ENCODE results near the gene ACAT2.

ACAT2 gene

DNA sequence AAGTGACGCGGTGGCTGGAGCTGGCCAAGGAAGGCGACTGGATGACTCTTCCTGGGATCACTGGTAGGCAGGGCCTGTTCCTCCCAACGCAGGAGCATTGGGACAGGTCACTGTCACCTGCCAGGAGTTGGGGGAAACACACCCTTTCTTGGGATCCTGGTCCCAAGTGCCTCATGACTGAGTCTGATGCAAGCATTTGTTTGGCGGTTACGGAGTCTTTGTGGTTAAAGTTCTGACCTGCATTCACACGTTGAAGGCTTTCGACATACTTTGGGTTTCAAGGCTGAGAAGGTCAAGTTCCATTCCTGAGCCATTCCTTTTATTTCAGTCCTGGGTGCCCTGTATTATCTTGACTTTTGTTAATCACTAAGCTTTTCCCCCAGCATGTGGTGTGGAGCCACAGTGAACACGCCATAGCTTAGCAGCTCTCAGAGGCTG is 44.2 kb downstream of the ACAT2 start:
- TF ChIP-seq, protein P1, sequence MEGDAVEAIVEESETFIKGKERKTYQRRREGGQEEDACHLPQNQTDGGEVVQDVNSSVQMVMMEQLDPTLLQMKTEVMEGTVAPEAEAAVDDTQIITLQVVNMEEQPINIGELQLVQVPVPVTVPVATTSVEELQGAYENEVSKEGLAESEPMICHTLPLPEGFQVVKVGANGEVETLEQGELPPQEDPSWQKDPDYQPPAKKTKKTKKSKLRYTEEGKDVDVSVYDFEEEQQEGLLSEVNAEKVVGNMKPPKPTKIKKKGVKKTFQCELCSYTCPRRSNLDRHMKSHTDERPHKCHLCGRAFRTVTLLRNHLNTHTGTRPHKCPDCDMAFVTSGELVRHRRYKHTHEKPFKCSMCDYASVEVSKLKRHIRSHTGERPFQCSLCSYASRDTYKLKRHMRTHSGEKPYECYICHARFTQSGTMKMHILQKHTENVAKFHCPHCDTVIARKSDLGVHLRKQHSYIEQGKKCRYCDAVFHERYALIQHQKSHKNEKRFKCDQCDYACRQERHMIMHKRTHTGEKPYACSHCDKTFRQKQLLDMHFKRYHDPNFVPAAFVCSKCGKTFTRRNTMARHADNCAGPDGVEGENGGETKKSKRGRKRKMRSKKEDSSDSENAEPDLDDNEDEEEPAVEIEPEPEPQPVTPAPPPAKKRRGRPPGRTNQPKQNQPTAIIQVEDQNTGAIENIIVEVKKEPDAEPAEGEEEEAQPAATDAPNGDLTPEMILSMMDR (IDR thresholded peaks at IDR 0.05) = no peak

DNA sequence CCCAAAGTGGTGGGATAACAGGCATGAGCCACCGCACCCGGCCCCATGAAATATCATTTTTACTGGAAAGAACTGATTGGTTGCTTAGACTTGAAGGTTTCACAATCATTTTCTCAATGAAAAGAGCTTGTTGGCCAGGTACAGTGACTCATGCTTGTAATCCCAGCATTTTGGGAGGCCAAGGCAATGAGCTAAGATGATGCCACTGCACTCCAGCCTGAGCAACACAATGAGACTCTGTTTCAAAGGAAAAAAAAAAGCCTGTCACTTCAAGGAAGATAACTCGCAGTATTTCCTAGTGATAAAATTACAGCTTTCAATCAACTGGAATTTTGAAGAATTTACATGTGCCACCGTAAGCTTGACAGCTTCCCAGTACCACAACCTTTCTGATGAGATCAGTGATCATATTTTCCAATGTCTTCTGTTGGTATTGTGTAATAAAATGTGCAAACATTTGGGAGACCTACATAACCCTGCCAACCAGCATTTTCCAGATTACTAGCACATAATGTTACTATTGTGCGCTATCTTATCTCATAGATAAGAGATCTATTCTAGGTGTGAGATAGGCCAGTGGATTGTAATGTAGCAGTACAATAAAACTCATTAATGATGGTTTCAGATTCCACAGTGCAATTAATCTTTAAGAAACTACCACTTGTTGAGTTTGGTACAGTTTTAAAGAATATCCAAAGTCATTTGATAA is 45.5 kb downstream of the ACAT2 start:
- TF ChIP-seq, protein P1 (IDR thresholded peaks at IDR 0.05) = no peak

DNA sequence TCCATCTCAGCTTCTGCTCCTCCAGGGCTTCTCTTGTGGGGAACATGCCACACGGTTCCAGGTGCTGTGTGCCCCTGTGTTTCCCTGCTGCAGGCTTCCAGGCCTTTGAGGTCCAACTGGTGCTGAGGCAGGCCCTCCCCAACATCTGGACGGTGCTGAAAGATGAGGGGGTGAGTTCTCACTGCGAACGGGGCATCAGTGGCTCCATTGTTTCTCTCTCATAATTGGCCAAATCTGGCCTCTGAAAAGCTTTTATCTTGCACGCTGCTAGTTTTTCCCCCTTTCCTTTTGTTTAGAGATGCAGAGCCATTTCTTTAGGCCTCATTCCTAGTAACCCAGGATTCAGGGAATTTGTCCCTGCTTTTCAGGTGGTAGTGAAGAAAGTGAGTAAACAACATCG is 46.8 kb downstream of the ACAT2 start:
- TF ChIP-seq, protein P1 (IDR thresholded peaks at IDR 0.05) = no peak

DNA sequence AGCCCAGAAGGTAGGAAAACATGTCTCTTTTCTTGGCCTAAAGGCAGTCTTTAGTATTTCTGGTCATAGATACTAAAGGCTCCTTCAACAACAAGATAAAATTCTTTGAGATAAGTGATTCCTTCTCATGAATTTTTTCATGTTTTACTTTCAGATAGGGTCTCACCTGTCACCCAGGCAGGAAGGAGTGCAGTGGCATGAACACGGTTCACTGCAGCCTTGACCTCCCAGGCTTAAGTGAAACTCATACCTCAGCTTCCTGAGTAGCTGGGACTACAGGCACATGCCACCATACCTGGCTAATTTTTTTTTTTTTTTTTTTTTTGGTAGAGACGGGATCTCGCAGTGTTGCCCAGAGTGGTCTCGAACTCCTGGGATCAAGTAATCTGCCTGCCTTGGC is 47.3 kb downstream of the ACAT2 start:
- TF ChIP-seq, protein P1 (IDR thresholded peaks at IDR 0.05) = no peak

DNA sequence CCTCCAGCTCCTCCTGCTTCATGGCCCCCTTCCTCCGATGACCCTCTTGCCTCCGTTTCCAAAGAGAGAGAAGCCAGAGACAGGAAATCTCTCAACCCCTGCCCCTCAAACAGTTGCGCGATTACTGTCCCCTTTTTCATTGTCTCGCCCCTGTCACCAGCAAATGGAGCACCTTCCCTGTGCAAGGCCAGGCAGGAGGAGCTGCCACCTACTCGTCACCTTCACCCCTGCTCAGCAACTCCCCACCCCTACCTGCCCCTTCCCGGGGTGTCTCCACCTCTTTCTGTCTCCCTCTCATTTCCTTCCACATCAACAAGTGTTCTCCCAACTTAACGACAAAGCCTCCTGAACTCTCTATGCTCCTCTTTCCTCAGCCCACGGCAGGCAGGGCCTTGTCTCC is 51.9 kb downstream of the ACAT2 start:
- TF ChIP-seq, protein P1 (IDR thresholded peaks at IDR 0.05) = no peak

DNA sequence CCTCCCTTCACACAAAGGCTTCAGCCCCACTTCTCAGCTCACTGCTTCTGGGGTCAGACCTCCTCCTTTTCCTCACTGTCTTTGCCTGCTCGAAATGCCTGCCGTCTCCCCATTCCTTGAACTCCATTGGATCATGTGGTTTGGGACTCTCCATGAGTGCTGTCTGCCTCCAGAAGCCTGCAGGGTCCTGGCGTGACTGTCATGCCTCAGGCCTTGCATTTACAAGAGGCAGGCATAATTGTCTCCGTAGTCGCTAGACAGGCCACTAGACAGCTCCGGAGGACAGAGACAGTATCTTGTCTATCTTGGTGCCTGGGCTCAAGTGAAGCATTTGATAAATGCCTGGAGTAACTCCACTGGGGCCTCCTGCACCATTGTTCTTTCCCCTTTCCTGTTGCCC is 53.6 kb downstream of the ACAT2 start:
- TF ChIP-seq, protein P1 (IDR thresholded peaks at IDR 0.05) = no peak

DNA sequence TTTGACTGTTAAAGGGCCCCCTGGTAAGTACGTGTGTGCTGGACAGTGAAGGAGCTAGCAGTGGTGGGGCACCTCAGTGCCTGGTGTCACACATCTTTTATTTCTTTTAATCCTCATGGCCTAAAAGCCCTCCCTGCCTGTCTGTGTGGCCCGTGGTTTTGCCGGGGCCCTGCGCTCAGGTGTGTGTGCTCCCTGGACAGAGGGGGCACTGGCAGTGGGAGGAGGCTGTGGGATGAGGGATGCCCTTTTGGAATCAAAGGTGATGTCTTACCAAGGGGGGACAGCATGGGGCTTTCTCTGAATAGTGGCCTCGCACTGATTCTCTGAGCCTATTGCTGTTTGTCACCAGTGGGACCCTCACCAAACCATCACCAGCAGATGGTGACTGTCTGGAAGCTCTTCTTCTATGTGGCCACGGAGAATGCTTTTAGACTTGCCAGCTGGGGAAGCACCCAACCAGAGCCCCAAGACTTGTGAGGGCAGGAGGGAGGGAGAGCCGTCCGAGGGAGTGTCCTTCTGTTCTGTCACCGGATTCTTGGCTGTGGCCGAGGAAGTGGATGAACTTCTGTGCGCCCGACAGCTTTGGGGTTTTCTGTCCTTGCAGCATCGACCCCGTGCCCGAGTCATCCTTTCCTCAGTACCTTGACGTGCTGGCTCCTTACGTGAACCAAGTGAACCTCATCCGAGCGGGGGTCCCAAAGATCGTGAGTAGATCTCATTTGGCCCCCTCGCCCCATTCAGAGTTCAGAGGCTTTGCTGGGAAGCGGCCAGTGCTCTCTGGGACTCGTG is 56.3 kb downstream of the ACAT2 start:
- TF ChIP-seq, protein P1 (IDR thresholded peaks at IDR 0.05) = no peak

Data from LNCAP (cell line).